Endothelial cell of umbilical vein (primary cell): Measurements from ENCODE around the gene LPCAT3.
"Not testable (repeated sequence)": the region's sequence is repeated elsewhere in the genome, so short reads cannot be mapped to it uniquely, and the experiment has no call there.

ENCODE experiments used
- POLR2A ChIP-seq: IDR thresholded peaks from 2 replicates; pipeline ENCODE4 v1.6.1; 2012; ENCODE audit warnings: low read depth, mild to moderate bottlenecking, control low read depth, low read length
- POLR2AphosphoS5 ChIP-seq: IDR thresholded peaks from 2 replicates; pipeline ENCODE4 v1.6.1; 2012; ENCODE audit warnings: low read depth, mild to moderate bottlenecking, control low read depth, low read length, moderate library complexity; ENCODE audit not compliant: insufficient read depth

DNA sequence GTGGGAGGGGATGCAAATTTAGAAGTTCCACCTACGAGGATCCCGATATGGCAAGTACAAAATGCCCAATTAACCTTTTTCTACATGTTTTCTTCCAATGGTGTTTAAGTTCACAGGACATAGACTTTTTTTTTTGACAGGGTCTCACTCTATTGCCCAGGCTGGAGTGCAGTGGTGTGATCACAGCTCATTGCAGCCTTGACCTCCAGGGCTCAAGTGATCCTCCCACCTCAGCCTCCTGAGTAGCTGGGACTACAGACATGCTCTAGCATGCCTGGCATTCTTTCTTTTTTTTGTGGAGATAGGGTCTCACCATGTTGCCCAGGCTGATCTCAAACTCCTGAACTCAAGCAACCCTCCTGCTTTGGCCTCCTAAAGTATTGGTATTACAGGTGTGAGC, 37.5 kb upstream of the LPCAT3 start:
- TF ChIP-seq POLR2AphosphoS5, POLR2A: not testable (repeated sequence)
